Skin of body (tissue), 1 donor: Measurements from ENCODE around the gene TASOR2. TPM values are rescaled to one million over a fixed set of nuclear protein-coding genes. Genes with fewer than 3 reads are reported as not detected.

ENCODE experiments used
- total RNA-seq: library from RNA; depleted of rRNA; stranded (reverse); fragments of >200 nt; gene quantifications from one replicate; pipeline ENCODE4 v1.2.3, GENCODE V29; 2014

Gene TASOR2
- total RNA-seq, 1 donor from 2014 or later = 80.8 TPM

Other genes with a start within 250 kb of the TASOR2 start
- gene CALML5, start 185.3 kb upstream of the TASOR2 start, total RNA-seq = 133 TPM
- gene CALML3, start 159.9 kb upstream of the TASOR2 start, total RNA-seq = 9.8 TPM
- gene ASB13, start 18.2 kb upstream of the TASOR2 start, total RNA-seq = 6.7 TPM
- gene GDI2, start 128.6 kb downstream of the TASOR2 start, total RNA-seq = 307 TPM
- 6.8 TPM for gene ANKRD16, start 205.1 kb downstream of the TASOR2 start, total RNA-seq
- gene FBH1, start 205.4 kb downstream of the TASOR2 start, total RNA-seq = 56.4 TPM